K562 (cell line): ENCODE data around the gene HPCAL1. TPM values are rescaled to one million over a fixed set of nuclear protein-coding genes. Genes with fewer than 3 reads are reported as not detected.
A peak's percentile ranks its signal among the peaks of the same experiment; 100 is the strongest.

Source experiments
- ATF4 ChIP-seq: fragments of 450-650 bp; formaldehyde crosslinking; IDR thresholded peaks from 2 replicates; pipeline ENCODE4 v1.4.0; 2022; ENCODE audit warnings: mild to moderate bottlenecking, moderate library complexity
- HINFP ChIP-seq: fragments of 450-650 bp; conservative IDR thresholded peaks from 2 replicates; pipeline ENCODE4 v1.6.1; 2016; ENCODE audit warnings: missing genetic modification characterization, low read depth, mild to moderate bottlenecking, control low read depth, missing compliant biosample characterization
- HNRNPK ChIP-seq: fragments of 200-400 bp; formaldehyde crosslinking; IDR thresholded peaks from one replicate; pipeline ENCODE4 v1.6.1; 2018; ENCODE audit warnings: mild to moderate bottlenecking, low read depth, low read length; ENCODE audit not compliant: poor library complexity, severe bottlenecking
- JUND ChIP-seq, 2 experiments: IDR thresholded peaks; 2 replicates in 1 of 2; 3 replicates in 1 of 2; pipeline ENCODE4 v1.6.1; 2011; ENCODE audit warnings: borderline replicate concordance in 2 of 2, low read depth in 2 of 2, low read length in 2 of 2, improper control_type of control experiment in 1 of 2, missing biosample characterization in 1 of 2, missing genetic modification characterization in 1 of 2, missing genetic modification reagents in 1 of 2
- NONO ChIP-seq, 2 experiments: fragments of 200-400 bp in 1 of 2; fragments of 450-650 bp in 1 of 2; formaldehyde crosslinking in 1 of 2; IDR thresholded peaks; 2 replicates each; pipeline ENCODE4 v1.6.1; 2017; ENCODE audit warnings: low read depth in 2 of 2, mild to moderate bottlenecking in 2 of 2, moderate library complexity in 2 of 2, low read length in 1 of 2
- PHF8 ChIP-seq: fragments of 200-600 bp; sonication (generic); IDR thresholded peaks from 2 replicates; pipeline ENCODE4 v1.6.1; 2012; ENCODE audit warnings: mixed run types, mild to moderate bottlenecking, inconsistent platforms, low read length, moderate library complexity, borderline replicate concordance
- SP2 ChIP-seq: IDR thresholded peaks from 2 replicates; pipeline ENCODE4 v1.6.1; 2011; ENCODE audit warnings: mild to moderate bottlenecking, low read depth, low read length, moderate library complexity; ENCODE audit not compliant: poor library complexity, severe bottlenecking; ENCODE audit errors: extremely low read depth
- SPI1 ChIP-seq: IDR thresholded peaks from 2 replicates; pipeline ENCODE4 v1.6.1; 2011; ENCODE audit warnings: low read depth, low read length, control low read depth, borderline replicate concordance
- STAG1 ChIP-seq: sonication (generic); formaldehyde crosslinking; IDR thresholded peaks from 2 replicates; pipeline ENCODE4 v1.5.0; 2020; ENCODE audit warnings: missing genetic modification reagents, borderline replicate concordance
- SUPT5H ChIP-seq: fragments of 450-650 bp; IDR thresholded peaks from 2 replicates; pipeline ENCODE4 v1.6.1; 2016
- TAF7 ChIP-seq: fragments of 450-650 bp; IDR thresholded peaks from 2 replicates; pipeline ENCODE4 v1.6.1; 2016; ENCODE audit warnings: missing genetic modification characterization, missing compliant biosample characterization
- polyA plus RNA-seq, 8 experiments: library from polyadenylated mRNA; depleted of rRNA in 4 of 8; stranded (reverse) in 5 of 8; unstranded in 3 of 8; fragments of >200 nt; fragmentation: Nextera tagmentation in 2 of 8; fragmentation: Illumina TruSeq in 1 of 8; extraction: Ambion mirVana in 2 of 8; extraction: Trizol in 1 of 8; gene quantifications; 2 replicates each; pipeline versions ENCODE4 v1.2.1 to v1.2.3, GENCODE V29; 2011 to 2014; ENCODE audit warnings: inconsistent platforms in 1 of 8, missing spikeins in 1 of 8
- total RNA-seq, 7 experiments: library from RNA; depleted of rRNA in 6 of 7; stranded (reverse); fragments of >200 nt in 6 of 7; fragmentation: Illumina TruSeq in 2 of 7; extraction: Trizol in 2 of 7; gene quantifications; 2 replicates each; pipeline versions ENCODE4 v1.2.1 to v1.2.3, GENCODE V29; 2011 to 2021; ENCODE audit warnings: low replicate concordance in 1 of 7

HPCAL1 gene
- total and polyA plus RNA-seq, 9 of the 15 experiments (the other 6 are each of a cell fraction or from before 2014, with no cell fraction given), result 2.7 to 65.5 (median 23.9) TPM

GRCh38 chr2:10447895-10448575, 145.3 kb downstream of the HPCAL1 start, which contains the start of gene ODC1 (continued):
- peak; percentile 58; the same call in 1 of the 2 replicates for TF ChIP-seq PHF8
- 0 out of 2 replicates have a peak, but pooled peaks have one; percentile 16 for TF ChIP-seq JUND (IDR thresholded peaks at IDR 0.05; ENCODE audit: borderline replicate concordance, low read depth, low read length)
- TF ChIP-seq JUND (tag; IDR thresholded peaks at IDR 0.05; ENCODE audit: borderline replicate concordance, low read depth, low read length), result no peak
- no peak for TF ChIP-seq ATF4 (CRISPR knock-in tag)
- no peak for TF ChIP-seq SUPT5H
- 0 out of 2 replicates have a peak, but pooled peaks have one; percentile 0 for TF ChIP-seq SPI1
- TF ChIP-seq HNRNPK, result peak; percentile 43
- no peak for TF ChIP-seq HINFP (tag)
- TF ChIP-seq TAF7 (tag), result no peak
- peak; percentile 92 to 99 for TF ChIP-seq NONO (IDR thresholded peaks at IDR 0.05; ENCODE audit: low read depth in 2 of 2, low read length in 1 of 2)
- peak; percentile 52; the same call in 1 of the 2 replicates for TF ChIP-seq STAG1 (CRISPR knock-in tag)
- no peak for TF ChIP-seq SP2
- TF ChIP-seq, all 486 proteins: peak for 108
